Activated T-cell treated with anti-CD3 and anti-CD28 coated beads, Interleukin-2, amount 50 U/mL, for 4 hours (primary cell): ENCODE measurements around the gene NT5M. TPM values are rescaled to one million over a fixed set of nuclear protein-coding genes. Genes with fewer than 3 reads are reported as not detected.

ENCODE experiments used
- ATAC-seq, 2 donors: fragments of 200-7000 bp; cut with Tn5 transposase; one replicate each; pipeline ENCODE4 v1.10.0; 2021
- DNase-seq: peaks from one replicate; pipeline ENCODE4 v3.0.0-alpha.2; 2020
- H3K27me3 Mint-ChIP-seq: one replicate; pipeline ENCODE4 v1.8.0; 2021; ENCODE audit warnings: low read depth, mixed read lengths
- H3K36me3 Mint-ChIP-seq: one replicate; pipeline ENCODE4 v1.8.0; 2022; ENCODE audit warnings: mixed read lengths; ENCODE audit not compliant: insufficient read depth
- H3K4me1 Mint-ChIP-seq: one replicate; pipeline ENCODE4 v1.8.0; 2021; ENCODE audit warnings: low read depth, mixed read lengths
- H3K4me3 Mint-ChIP-seq: one replicate; pipeline ENCODE4 v1.8.0; 2021; ENCODE audit warnings: mild to moderate bottlenecking, moderate library complexity, mixed read lengths
- H3K9me3 Mint-ChIP-seq: one replicate; pipeline ENCODE4 v1.8.0; 2021; ENCODE audit warnings: mixed read lengths
- total RNA-seq, 3 donors: library from RNA; stranded (reverse); gene quantifications; one replicate each; pipeline ENCODE4 v1.2.1, GENCODE V29; 2021

Gene NT5M
- total RNA-seq, 3 donors from 2014 or later, result 2.6 to 3.3 (median 3.2) TPM

- no peak for ATAC-seq
- H3K4me1 Mint-ChIP-seq, result no peaks in the 10 kb centered on the region
- no peaks in the 10 kb centered on the region for H3K36me3 Mint-ChIP-seq
- DNase-seq, result no peak
- H3K9me3 Mint-ChIP-seq, result no peaks in the 10 kb centered on the region
- no peaks in the 10 kb centered on the region for H3K27me3 Mint-ChIP-seq
- no peak overlapping the region for H3K4me3 Mint-ChIP-seq
Measured at GRCh38 chr17:17343896-17344506, 40.8 kb downstream of the NT5M start.

GRCh38 chr17:17344507-17345293 lies 41.5 kb downstream of the NT5M start:
- Mint-ChIP-seq H3K4me1 (no peaks in the 10 kb centered on the region), H3K9me3 (no peaks in the 10 kb centered on the region), H3K4me3 (no peak overlapping the region), H3K36me3 (no peaks in the 10 kb centered on the region), H3K27me3 (no peaks in the 10 kb centered on the region)
- ATAC-seq, result no peak
- no peak for DNase-seq

GRCh38 chr17:17345294-17345597 lies 42.1 kb downstream of the NT5M start:
- no peak overlapping the region for H3K4me3 Mint-ChIP-seq
- no peaks in the 10 kb centered on the region for H3K4me1 Mint-ChIP-seq
- H3K27me3 Mint-ChIP-seq, result no peaks in the 10 kb centered on the region
- no peaks in the 10 kb centered on the region for H3K36me3 Mint-ChIP-seq
- ATAC-seq (no peak), DNase-seq (no peak)
- H3K9me3 Mint-ChIP-seq, result no peaks in the 10 kb centered on the region

GRCh38 chr17:17345686-17346427 lies 42.7 kb downstream of the NT5M start:
- Mint-ChIP-seq H3K4me3 (no peak overlapping the region), H3K27me3 (no peaks in the 10 kb centered on the region), H3K4me1 (no peaks in the 10 kb centered on the region), H3K36me3 (no peaks in the 10 kb centered on the region), H3K9me3 (no peaks in the 10 kb centered on the region)
- no peak for ATAC-seq
- DNase-seq, result no peak

GRCh38 chr17:17346428-17347233 lies 43.5 kb downstream of the NT5M start:
- DNase-seq, result no peak
- no peaks in the 10 kb centered on the region for H3K36me3 Mint-ChIP-seq
- no peak for ATAC-seq
- H3K9me3 Mint-ChIP-seq, result no peaks in the 10 kb centered on the region
- no peak overlapping the region for H3K4me3 Mint-ChIP-seq
- no peaks in the 10 kb centered on the region for H3K27me3 Mint-ChIP-seq
- H3K4me1 Mint-ChIP-seq, result no peaks in the 10 kb centered on the region

GRCh38 chr17:17347234-17347955 lies 44.2 kb downstream of the NT5M start:
- no peaks in the 10 kb centered on the region for H3K36me3 Mint-ChIP-seq
- H3K27me3 Mint-ChIP-seq, result no peaks in the 10 kb centered on the region
- no peaks in the 10 kb centered on the region for H3K9me3 Mint-ChIP-seq
- H3K4me3 Mint-ChIP-seq, result no peak overlapping the region
- ATAC-seq (no peak), DNase-seq (no peak)
- H3K4me1 Mint-ChIP-seq, result no peaks in the 10 kb centered on the region

- no peaks in the 10 kb centered on the region for H3K4me1 Mint-ChIP-seq
- H3K4me3 Mint-ChIP-seq, result no peak overlapping the region
- H3K27me3 Mint-ChIP-seq, result no peaks in the 10 kb centered on the region
- H3K36me3 Mint-ChIP-seq, result no peaks in the 10 kb centered on the region
- H3K9me3 Mint-ChIP-seq, result no peaks in the 10 kb centered on the region
- ATAC-seq (no peak), DNase-seq (no peak)
Measured at GRCh38 chr17:17347956-17348871, 45.0 kb downstream of the NT5M start.

- H3K4me3 Mint-ChIP-seq, result no peak overlapping the region
- no peaks in the 10 kb centered on the region for H3K27me3 Mint-ChIP-seq
- no peaks in the 10 kb centered on the region for H3K36me3 Mint-ChIP-seq
- H3K9me3 Mint-ChIP-seq, result no peaks in the 10 kb centered on the region
- ATAC-seq (no peak), DNase-seq (no peak)
- no peaks in the 10 kb centered on the region for H3K4me1 Mint-ChIP-seq
Measured at GRCh38 chr17:17348872-17349723, 45.9 kb downstream of the NT5M start.

GRCh38 chr17:17349724-17350106 lies 46.5 kb downstream of the NT5M start:
- H3K36me3 Mint-ChIP-seq, result no peaks in the 10 kb centered on the region
- H3K4me3 Mint-ChIP-seq, result no peak overlapping the region
- H3K4me1 Mint-ChIP-seq, result no peaks in the 10 kb centered on the region
- DNase-seq, result no peak
- no peak for ATAC-seq
- H3K9me3 Mint-ChIP-seq, result no peaks in the 10 kb centered on the region
- H3K27me3 Mint-ChIP-seq, result no peaks in the 10 kb centered on the region

GRCh38 chr17:17350491-17351355 lies 47.5 kb downstream of the NT5M start:
- H3K4me1 Mint-ChIP-seq, result no peaks in the 10 kb centered on the region
- DNase-seq, result no peak
- no peak overlapping the region for H3K4me3 Mint-ChIP-seq
- H3K27me3 Mint-ChIP-seq, result no peaks in the 10 kb centered on the region
- no peak for ATAC-seq
- H3K36me3 Mint-ChIP-seq, result no peaks in the 10 kb centered on the region
- no peaks in the 10 kb centered on the region for H3K9me3 Mint-ChIP-seq

- Mint-ChIP-seq H3K36me3 (no peaks in the 10 kb centered on the region), H3K9me3 (no peaks in the 10 kb centered on the region), H3K4me1 (no peaks in the 10 kb centered on the region), H3K4me3 (no peak overlapping the region), H3K27me3 (no peaks in the 10 kb centered on the region)
- DNase-seq, result no peak
- ATAC-seq, result no peak
Measured at GRCh38 chr17:17351356-17351891, 48.3 kb downstream of the NT5M start.
